ENCODE measurements around the gene SLC25A42.
"Not testable (repeated sequence)": the region's sequence is repeated elsewhere in the genome, so short reads cannot be mapped to it uniquely, and the experiment has no call there.

The SLC25A42 gene

GRCh38 chr19:19105365-19106055 is 41.7 kb downstream of the SLC25A42 start:
- no peak for DNase-seq

DNA sequence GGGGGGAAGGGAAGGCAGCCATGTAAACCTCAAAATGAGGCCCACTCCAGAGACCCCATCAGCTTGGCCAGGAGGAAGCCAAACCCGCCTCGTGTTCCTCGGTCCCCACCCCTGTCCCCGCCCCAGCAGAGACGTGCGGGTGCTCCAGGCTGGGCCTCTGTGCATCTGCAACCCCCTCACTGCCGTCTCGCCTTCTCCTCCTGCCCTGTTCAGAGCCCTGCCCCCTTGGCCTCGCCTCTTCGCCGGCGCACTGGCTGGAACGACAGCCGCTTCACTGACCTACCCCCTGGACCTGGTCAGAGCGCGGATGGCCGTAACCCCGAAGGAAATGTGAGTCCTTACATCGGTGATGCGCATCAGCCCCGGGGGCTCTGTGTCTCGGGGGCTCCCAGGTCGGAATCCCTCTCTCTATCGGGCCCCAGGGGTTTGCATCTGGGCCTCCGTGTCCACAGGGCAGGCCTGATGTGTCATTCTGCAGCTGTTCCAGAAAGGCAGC is 42.3 kb downstream of the SLC25A42 start:
- no peak for DNase-seq

- not testable (repeated sequence) for DNase-seq
Observed at GRCh38 chr19:19106938-19107337, 43.1 kb downstream of the SLC25A42 start.

DNA sequence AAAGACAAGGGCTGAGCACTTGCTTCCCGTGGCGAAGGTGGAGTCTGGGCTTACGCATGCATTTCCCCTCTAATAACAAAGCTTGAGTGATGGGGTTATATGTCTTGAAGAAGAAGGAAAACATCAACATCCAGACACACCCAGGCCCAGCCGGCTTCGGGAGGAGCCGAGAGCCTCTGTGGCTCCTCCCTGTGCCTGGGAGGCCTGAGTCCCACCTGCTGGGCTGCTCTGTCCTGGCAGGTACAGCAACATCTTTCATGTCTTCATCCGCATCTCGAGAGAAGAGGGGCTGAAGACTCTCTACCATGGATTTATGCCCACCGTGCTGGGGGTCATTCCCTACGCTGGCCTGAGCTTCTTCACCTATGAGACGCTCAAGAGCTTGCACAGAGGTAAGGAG is 43.9 kb downstream of the SLC25A42 start:
- no peak for DNase-seq

DNA sequence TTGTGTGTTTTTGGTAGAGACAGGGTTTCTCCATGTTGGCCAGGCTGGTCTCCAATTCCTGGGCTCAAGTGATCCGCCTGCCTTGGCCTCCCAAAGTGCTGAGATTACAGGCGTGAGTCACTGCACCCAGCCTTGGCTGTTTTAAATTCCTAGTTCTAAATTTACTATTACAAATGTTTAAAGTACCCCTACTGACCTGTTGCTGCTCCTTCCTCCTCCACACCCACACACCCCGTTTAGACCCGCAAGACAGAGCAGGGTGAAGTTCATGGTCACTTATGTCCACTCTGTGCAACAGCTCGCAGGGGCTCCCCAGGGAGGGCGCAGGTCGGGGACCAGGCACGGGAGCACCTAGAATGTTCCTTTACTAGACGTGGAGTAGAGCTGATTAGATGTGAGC is 45.8 kb downstream of the SLC25A42 start:
- DNase-seq, result no peak

GRCh38 chr19:19110410-19111135 is 46.8 kb downstream of the SLC25A42 start:
- DNase-seq, result peak in 1 of 4 experiments; percentile 25

DNA sequence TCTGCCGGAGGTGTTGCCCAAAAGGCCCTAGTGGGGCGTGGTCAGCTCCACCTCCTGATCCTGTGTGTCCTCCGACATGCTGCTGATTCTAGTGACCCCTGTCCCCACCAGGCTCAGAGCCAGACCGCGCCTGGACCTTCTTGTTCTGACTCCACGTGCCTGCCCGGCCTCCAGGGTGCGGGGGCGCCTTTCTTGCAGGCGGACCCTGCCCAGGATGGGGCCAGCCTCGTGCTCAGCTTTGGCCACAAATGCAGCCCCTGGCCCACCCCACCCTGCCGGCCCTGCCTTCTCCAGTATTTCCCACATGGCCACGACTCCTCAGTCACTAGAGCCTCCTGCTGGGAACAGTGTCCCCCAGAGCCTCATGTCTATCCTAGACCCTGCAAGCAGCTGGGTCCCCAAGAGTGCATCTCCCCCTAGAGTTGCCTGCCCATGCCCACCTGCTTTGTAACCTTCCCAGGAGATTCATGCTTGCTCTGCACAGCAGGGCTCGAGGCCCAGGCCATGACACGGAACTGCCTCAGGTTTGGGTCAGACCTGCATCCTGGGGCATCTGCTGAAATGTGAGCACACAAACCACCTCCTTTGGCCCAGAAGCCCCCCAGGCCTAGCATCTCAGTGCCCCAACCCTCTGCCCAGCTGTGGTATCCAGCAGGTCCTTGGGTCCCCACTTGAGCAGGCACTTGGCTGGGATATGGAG is 47.5 kb downstream of the SLC25A42 start:
- DNase-seq, result no peak

- no peak for DNase-seq
Observed at GRCh38 chr19:19111967-19112580, 48.3 kb downstream of the SLC25A42 start.

GRCh38 chr19:19113040-19113626 is 49.3 kb downstream of the SLC25A42 start:
- no peak for DNase-seq

GRCh38 chr19:19115954-19116353 is 52.2 kb downstream of the SLC25A42 start:
- peak; percentile 39 to 71 (median 48) for DNase-seq

DNA sequence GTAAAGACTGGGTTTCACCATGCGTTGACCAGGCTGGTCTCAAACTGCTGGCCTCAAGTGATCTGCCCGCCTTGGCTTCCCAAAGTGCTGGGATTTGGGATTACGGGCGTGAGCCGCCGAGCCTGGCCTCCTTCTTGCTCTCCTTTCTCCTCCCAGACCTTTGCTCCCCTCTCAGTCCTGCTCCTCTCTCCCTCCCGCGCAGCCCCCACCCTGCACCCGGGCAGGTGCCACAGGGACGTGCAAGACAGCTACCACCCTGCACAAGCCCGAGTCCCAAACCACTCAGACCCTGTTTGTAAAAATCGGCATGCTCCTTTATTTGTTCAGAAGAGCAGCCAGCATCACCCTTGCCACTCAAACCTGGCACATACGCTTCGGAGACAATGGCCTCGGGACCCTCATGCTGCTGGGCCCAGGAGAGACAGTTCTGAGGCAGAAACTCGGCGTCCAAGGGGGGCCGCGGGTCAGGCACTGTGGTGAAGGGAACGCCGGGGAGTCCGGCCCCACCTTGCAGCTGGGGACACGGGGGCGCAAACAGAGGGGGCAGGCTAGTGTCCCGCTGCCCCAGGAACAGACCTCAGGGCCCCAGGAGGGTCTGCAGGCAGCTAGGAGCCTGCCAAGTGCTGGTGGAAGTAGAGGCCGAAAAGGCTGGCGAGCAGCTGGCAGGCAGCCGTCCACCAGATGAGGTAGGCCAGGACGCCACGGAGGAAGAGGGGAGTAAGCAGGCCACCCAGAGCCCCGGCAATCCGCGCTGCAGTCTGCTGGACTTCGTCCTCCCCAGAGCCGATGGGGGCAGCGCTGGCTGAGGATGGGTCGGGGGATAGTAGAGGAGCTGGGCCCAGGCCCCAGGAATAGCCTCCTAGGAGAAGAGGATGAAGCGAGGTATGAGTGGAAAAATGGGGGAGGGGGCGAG is 55.8 kb downstream of the SLC25A42 start:
- no peak for DNase-seq

DNA sequence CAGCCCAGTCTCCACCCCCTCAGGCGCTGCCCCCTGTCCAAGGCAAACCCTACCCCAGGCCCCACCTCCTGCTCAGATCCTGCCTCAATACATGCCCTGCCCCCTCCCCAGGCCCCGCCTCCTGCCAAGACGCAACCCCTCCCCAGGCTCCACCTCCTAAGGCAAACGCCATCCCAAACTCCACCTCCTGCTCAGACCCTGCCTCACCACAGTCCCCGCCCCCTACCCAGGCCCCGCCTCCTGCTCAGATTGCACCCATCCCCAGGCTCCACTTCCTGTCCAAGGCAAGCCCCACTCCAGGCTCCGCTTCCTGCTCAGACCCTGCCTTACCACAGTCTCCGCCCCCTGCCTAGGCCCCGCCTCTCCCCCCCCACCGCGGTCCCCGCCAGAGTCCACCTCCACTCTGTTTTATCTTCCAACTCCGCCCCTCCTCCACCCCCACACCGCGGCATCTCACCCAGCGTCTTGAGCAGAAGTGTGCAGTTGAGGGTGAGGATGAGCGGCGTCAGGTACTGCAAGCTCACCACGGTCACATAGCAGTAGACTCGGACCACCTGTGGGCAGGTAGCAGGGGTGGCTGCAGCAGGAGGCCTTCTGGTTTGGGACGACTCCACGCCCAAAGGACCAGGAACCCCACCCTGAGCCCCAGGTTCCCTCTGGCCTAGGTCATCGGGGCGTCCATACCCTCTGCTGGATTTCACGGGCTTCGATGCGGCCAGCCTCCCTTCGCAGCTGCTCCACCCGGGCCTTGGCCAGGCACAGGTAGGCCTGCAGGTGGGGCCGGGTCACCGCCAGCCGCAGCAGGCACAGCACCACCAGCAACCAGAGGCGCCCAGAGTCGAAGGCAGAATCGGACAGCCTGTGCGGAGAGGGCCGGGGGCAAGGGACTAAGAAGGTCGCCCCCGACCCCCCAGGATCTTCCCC is 56.8 kb downstream of the SLC25A42 start:
- DNase-seq, result no peak

GRCh38 chr19:19121371-19121770 is 57.6 kb downstream of the SLC25A42 start:
- DNase-seq, result no peak

GRCh38 chr19:19122902-19123301 is 59.1 kb downstream of the SLC25A42 start:
- DNase-seq, result peak in 1 of 4 experiments; percentile 7

- no peak for DNase-seq
Observed at GRCh38 chr19:19123386-19123785, 59.6 kb downstream of the SLC25A42 start.

GRCh38 chr19:19126102-19126501 is 62.3 kb downstream of the SLC25A42 start:
- no peak for DNase-seq

GRCh38 chr19:19131989-19132388 is 68.2 kb downstream of the SLC25A42 start:
- DNase-seq, result no peak

- no peak for DNase-seq
Observed at GRCh38 chr19:19132912-19133311, 69.1 kb downstream of the SLC25A42 start.

DNA sequence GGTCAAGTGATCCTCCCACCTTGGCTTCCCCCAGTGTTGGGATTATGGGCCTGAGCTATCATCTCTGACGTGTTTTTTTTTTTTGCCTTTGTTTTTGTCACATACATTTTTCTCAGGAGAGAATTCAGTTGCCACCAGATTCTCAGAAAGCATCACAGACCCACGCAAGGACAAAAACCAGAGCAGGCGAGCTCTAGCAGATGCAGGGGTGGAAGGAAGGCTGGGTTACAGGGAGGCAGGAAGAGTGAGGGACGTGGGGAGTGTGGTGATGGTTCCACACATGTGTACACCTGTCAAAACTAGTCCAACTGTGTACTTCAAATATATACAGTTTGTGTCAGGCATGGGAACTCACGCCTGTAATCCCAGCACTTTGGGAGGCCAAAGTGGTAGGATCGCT is 70.2 kb downstream of the SLC25A42 start:
- DNase-seq, result no peak

GRCh38 chr19:19134687-19135158 is 70.9 kb downstream of the SLC25A42 start:
- DNase-seq, result peak in 2 of 4 experiments; percentile 9 to 27
